HFF-Myc (cell line): ENCODE measurements around the gene SMIM14.
A peak's percentile ranks its signal among the peaks of the same experiment; 100 is the strongest.
"Not testable (repeated sequence)": the region's sequence is repeated elsewhere in the genome, so short reads cannot be mapped to it uniquely, and the experiment has no call there.

ENCODE experiments used
- DNase-seq: peaks from one replicate; pipeline ENCODE4 v3.0.0-alpha.2; 2011; ENCODE audit warnings: low read depth; ENCODE audit errors: extremely low read depth
- H3K4me3 ChIP-seq: replicated peaks from 2 replicates; pipeline ENCODE4 v1.5.1; 2011; ENCODE audit warnings: low read depth, mild to moderate bottlenecking, control low read depth, low read length
- TF ChIP-seq, protein P1 (sequence below): IDR thresholded peaks from 2 replicates; pipeline ENCODE4 v1.5.1; 2012; ENCODE audit warnings: mild to moderate bottlenecking, low read depth, low read length, control low read depth; ENCODE audit errors: missing control alignments

The SMIM14 gene

DNA sequence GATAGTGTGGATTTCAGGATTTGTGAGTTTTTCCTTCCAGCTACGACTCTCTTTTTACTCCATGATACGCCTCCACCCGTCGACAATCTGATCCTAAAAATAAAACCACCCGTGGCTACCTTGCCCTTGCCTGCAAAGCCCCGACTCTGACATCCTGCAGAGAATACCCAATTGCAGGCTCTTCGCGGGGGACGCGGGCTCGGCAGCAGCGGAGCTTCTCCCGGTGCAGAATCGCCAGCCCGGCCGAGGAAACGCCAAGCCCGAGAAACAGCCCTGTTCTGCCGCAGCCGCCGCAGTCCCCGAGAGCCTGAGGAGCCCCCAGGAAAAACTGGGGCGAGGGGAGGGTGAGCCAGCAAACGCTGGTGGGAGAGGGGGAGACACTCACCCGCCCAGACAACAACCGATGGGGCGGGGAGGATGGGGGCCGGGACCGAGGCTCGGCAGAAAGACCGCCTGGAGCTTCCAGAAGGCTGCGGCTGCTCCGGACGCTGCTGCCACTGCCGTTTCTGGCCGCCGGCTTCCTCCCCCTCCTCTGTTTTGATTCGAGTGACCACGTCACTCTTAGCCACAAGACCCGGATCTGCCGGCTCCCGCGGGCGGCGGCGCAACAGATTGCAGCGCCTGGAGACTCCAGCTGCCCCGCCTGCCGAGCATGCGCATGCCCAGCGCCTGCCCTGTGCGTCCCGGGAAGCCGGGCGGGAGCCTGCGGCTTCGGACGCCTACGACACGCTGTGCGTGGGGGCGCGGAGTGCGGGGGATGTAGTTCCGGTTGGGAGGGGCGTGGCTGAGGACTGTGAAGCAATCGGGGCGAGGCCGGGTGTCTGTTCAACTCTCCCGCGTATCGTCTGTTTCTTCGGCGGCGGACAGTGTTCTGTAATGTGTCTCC lies at the start of gene SMIM14:
Gene SMIM14 (minus strand): TSS at position 512 of the 886 bp plus-strand sequence. CDS start 33,720 bp downstream, outside the sequence.
- TF ChIP-seq, protein P1, sequence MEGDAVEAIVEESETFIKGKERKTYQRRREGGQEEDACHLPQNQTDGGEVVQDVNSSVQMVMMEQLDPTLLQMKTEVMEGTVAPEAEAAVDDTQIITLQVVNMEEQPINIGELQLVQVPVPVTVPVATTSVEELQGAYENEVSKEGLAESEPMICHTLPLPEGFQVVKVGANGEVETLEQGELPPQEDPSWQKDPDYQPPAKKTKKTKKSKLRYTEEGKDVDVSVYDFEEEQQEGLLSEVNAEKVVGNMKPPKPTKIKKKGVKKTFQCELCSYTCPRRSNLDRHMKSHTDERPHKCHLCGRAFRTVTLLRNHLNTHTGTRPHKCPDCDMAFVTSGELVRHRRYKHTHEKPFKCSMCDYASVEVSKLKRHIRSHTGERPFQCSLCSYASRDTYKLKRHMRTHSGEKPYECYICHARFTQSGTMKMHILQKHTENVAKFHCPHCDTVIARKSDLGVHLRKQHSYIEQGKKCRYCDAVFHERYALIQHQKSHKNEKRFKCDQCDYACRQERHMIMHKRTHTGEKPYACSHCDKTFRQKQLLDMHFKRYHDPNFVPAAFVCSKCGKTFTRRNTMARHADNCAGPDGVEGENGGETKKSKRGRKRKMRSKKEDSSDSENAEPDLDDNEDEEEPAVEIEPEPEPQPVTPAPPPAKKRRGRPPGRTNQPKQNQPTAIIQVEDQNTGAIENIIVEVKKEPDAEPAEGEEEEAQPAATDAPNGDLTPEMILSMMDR, result no peak
- H3K4me3 ChIP-seq, result peak within 1 kb of the TSS; percentile 88
- DNase-seq, result peak; percentile 76

GRCh38 chr4:39687014-39687413 lies 48.3 kb upstream of the SMIM14 start:
- TF ChIP-seq, protein P1, result no peak
- no peak for DNase-seq
- H3K4me3 ChIP-seq, result no peak overlapping the region

GRCh38 chr4:39685990-39686389 lies 47.3 kb upstream of the SMIM14 start:
- DNase-seq, result no peak
- no peak overlapping the region for H3K4me3 ChIP-seq
- TF ChIP-seq, protein P1, result no peak

- TF ChIP-seq, protein P1, result no peak
- H3K4me3 ChIP-seq, result no peak overlapping the region
- DNase-seq, result no peak
Measured at GRCh38 chr4:39682138-39682537, 43.5 kb upstream of the SMIM14 start.

DNA sequence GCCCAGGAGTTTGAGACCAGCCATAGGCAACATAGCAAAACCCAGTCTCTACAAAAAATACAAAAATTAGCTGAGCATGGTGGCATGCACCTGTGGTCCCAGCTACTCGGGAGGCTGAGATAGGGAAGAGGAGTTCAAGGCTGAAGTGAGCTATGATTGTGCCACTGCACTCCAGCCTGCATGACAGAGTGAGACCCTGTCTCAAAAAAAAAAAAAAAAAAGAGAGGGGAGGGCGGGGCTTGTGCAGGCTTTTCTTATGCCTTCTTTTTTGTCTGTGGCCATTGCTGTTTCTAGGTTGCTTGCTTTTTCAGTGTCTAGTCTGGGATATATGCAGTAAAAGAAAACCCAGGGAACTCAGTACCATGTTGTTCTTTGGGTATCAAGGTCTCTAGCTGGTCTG lies 42.3 kb upstream of the SMIM14 start:
- DNase-seq, result not testable (repeated sequence)

GRCh38 chr4:39675681-39676080 lies 37.0 kb upstream of the SMIM14 start:
- DNase-seq, H3K4me3 ChIP-seq: not testable (repeated sequence)

More for the DNA sequence above, 42.3 kb upstream of the SMIM14 start:
- H3K4me3 ChIP-seq, result not testable (repeated sequence)

DNA sequence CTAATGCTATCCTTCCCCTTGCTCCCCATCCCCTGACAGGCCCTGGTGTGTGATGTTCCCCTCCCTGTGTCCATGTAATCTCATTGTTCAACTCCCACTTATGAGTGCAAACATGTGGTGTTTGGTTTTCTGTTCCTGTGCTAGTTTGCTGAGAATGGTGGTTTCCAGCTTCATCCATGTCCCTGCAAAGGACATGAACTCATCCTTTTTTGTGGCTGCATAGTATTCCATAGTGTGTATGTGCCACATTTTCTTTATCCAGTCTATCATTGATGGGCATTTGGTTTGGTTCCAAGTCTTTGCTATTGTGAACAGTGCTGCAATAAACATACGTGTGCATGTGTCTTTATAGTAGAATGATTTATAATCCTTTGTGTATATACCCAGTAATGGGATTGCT lies 31.6 kb upstream of the SMIM14 start:
- DNase-seq, H3K4me3 ChIP-seq: not testable (repeated sequence)

- DNase-seq, result no peak
Measured at GRCh38 chr4:39668887-39669286, 30.2 kb upstream of the SMIM14 start.

More at GRCh38 chr4:39668887-39669286, 30.2 kb upstream of the SMIM14 start:
- TF ChIP-seq, protein P1, result no peak
- H3K4me3 ChIP-seq, result no peak overlapping the region
